H1 (cell line): ENCODE results near the gene SMTNL1. TPM values are rescaled to one million over a fixed set of nuclear protein-coding genes. Genes with fewer than 3 reads are reported as not detected.

Experiments used
- CTCF ChIA-PET: fragments of 300-600 bp; sonication (Branson Sonifier 250); formaldehyde crosslinking; loops from one replicate; lab custom pipeline; 2021; ENCODE audit not compliant: partially characterized antibody; lab: Charles Lee
- POLR2A ChIA-PET: fragments of 300-600 bp; sonication (Branson Sonifier 250); formaldehyde crosslinking; loops from one replicate; lab custom pipeline; 2021; ENCODE audit warnings: inconsistent platforms; ENCODE audit not compliant: partially characterized antibody; lab: Charles Lee
- DNase-seq, 2 experiments: peaks; one replicate each; pipeline versions ENCODE4 v3.0.0 to v3.0.0-alpha.2; 2010 to 2022; ENCODE audit warnings: low spot score in 2 of 2, low read depth in 1 of 2, mixed read lengths in 1 of 2
- FAIRE-seq: peaks from 2 replicates; lab custom pipeline; 2011; peaks lifted over from hg19 to GRCh38; lab: Jason Lieb, UNC
- H2AFZ ChIP-seq: 2 replicates; pipeline ENCODE4 v1.8.1; 2012; ENCODE audit warnings: low read length, inconsistent platforms
- H2AK5ac ChIP-seq: 2 replicates; pipeline ENCODE4 v1.6.1; 2013; ENCODE audit warnings: low read depth, low read length
- H2BK120ac ChIP-seq: replicated peaks from 2 replicates; pipeline ENCODE3; 2013; ENCODE audit warnings: low read depth, low read length, inconsistent platforms
- H2BK12ac ChIP-seq: 2 replicates; pipeline ENCODE4 v1.6.1; 2013; ENCODE audit warnings: low read depth, low read length
- H2BK15ac ChIP-seq: 2 replicates; pipeline ENCODE4 v1.6.1; 2013; ENCODE audit warnings: low read length
- H2BK20ac ChIP-seq: 2 replicates; pipeline ENCODE4 v1.6.1; 2013; ENCODE audit warnings: low read length
- H2BK5ac ChIP-seq: 2 replicates; pipeline ENCODE4 v1.6.1; 2013; ENCODE audit warnings: low read depth, low read length
- H3K14ac ChIP-seq: 2 replicates; pipeline ENCODE4 v1.6.1; 2013; ENCODE audit warnings: inconsistent platforms; ENCODE audit not compliant: insufficient read length
- H3K18ac ChIP-seq: 2 replicates; pipeline ENCODE4 v1.6.1; 2013; ENCODE audit warnings: low read length; ENCODE audit errors: extremely low read depth
- H3K23ac ChIP-seq: 2 replicates; pipeline ENCODE4 v1.6.1; 2013; ENCODE audit warnings: inconsistent platforms; ENCODE audit not compliant: insufficient read length
- H3K23me2 ChIP-seq: 2 replicates; pipeline ENCODE4 v1.6.1; 2013; ENCODE audit warnings: low read depth, low read length
- H3K27ac ChIP-seq: 2 replicates; pipeline ENCODE4 v1.6.1; 2011; ENCODE audit warnings: low read depth, low read length, inconsistent platforms
- H3K27me3 ChIP-seq, 4 experiments: replicated peaks in 1 of 4; 1 replicate in 1 of 4; 2 replicates in 3 of 4; pipeline versions ENCODE4 v1.6.1 to v1.8.1; 2011 to 2013; ENCODE audit warnings: low read length in 3 of 4, mild to moderate bottlenecking in 3 of 4, inconsistent platforms in 2 of 4, mixed read lengths in 2 of 4, moderate library complexity in 1 of 4; ENCODE audit not compliant: control insufficient read depth in 3 of 4, insufficient read depth in 3 of 4; ENCODE audit errors: extremely low read depth in 1 of 4
- H3K36me3 ChIP-seq, 4 experiments: 2 replicates each; pipeline versions ENCODE4 v1.6.1 to v1.8.1; 2011 to 2013; ENCODE audit warnings: mild to moderate bottlenecking in 4 of 4, low read length in 3 of 4, moderate library complexity in 2 of 4, control low read depth in 1 of 4, inconsistent platforms in 1 of 4; ENCODE audit not compliant: insufficient read depth in 4 of 4, control insufficient read depth in 2 of 4
- H3K4ac ChIP-seq: replicated peaks from 2 replicates; pipeline ENCODE3; 2013; ENCODE audit warnings: low read length, low read depth, mixed read lengths, inconsistent platforms; ENCODE audit not compliant: insufficient read length
- H3K4me1 ChIP-seq, 4 experiments: replicated peaks in 1 of 4; 1 replicate in 1 of 4; 2 replicates in 3 of 4; pipeline versions ENCODE4 v1.6.1 to v1.8.1; 2011 to 2013; ENCODE audit warnings: low read length in 3 of 4, inconsistent platforms in 2 of 4, mixed read lengths in 1 of 4; ENCODE audit not compliant: insufficient read depth in 4 of 4, control insufficient read depth in 3 of 4
- H3K4me2 ChIP-seq, 2 experiments: 2 replicates each; pipeline versions ENCODE4 v1.6.1 to v1.8.1; 2011 to 2013; ENCODE audit warnings: low read depth in 2 of 2, low read length in 2 of 2, control low read depth in 1 of 2, inconsistent platforms in 1 of 2, mild to moderate bottlenecking in 1 of 2; ENCODE audit not compliant: insufficient read depth in 1 of 2
- H3K4me3 ChIP-seq, 4 experiments: fragments of 200-600, 300-600 bp in 1 of 4; sonication (generic), shearing (Covaris generic), sonication (Bioruptor Twin) in 1 of 4; 2 replicates each; pipeline versions ENCODE4 v1.5.1 to v1.8.1; 2011 to 2016; ENCODE audit warnings: low read length in 4 of 4, low read depth in 3 of 4, control low read depth in 2 of 4, inconsistent platforms in 2 of 4, mild to moderate bottlenecking in 2 of 4, mixed read lengths in 1 of 4, moderate library complexity in 1 of 4; ENCODE audit not compliant: insufficient read depth in 2 of 4; ENCODE audit errors: extremely low read depth in 1 of 4
- H3K56ac ChIP-seq: replicated peaks from 2 replicates; pipeline ENCODE3; 2013; ENCODE audit warnings: low read depth, mild to moderate bottlenecking, mixed read lengths, low read length, inconsistent platforms; ENCODE audit not compliant: insufficient read length
- H3K79me1 ChIP-seq: 2 replicates; pipeline ENCODE4 v1.6.1; 2013; ENCODE audit warnings: low read depth, low read length, control low read depth
- H3K79me2 ChIP-seq, 2 experiments: 2 replicates each; pipeline versions ENCODE4 v1.6.1 to v1.8.1; 2012 to 2013; ENCODE audit warnings: low read length in 2 of 2, mild to moderate bottlenecking in 2 of 2, inconsistent platforms in 1 of 2; ENCODE audit not compliant: insufficient read depth in 2 of 2, control insufficient read depth in 1 of 2
- H3K9ac ChIP-seq, 4 experiments: replicated peaks in 1 of 4; 1 replicate in 1 of 4; 2 replicates in 3 of 4; pipeline versions ENCODE4 v1.6.1 to v1.8.1; 2011 to 2013; ENCODE audit warnings: low read depth in 3 of 4, low read length in 3 of 4, control low read depth in 2 of 4, mild to moderate bottlenecking in 2 of 4, moderate library complexity in 2 of 4, inconsistent platforms in 1 of 4; ENCODE audit errors: extremely low read depth in 1 of 4
- H3K9me3 ChIP-seq, 2 experiments: 2 replicates each; pipeline versions ENCODE4 v1.6.1 to v1.8.1; 2012 to 2013; ENCODE audit warnings: mild to moderate bottlenecking in 2 of 2, moderate library complexity in 2 of 2, control low read depth in 1 of 2, inconsistent platforms in 1 of 2, low read depth in 1 of 2, low read length in 1 of 2, mixed read lengths in 1 of 2; ENCODE audit not compliant: insufficient read depth in 2 of 2
- H4K20me1 ChIP-seq, 2 experiments: replicated peaks in 1 of 2; 2 replicates each; pipeline versions ENCODE3 to v1.8.1; 2011 to 2013; ENCODE audit warnings: inconsistent platforms in 2 of 2, low read length in 2 of 2, mild to moderate bottlenecking in 1 of 2; ENCODE audit not compliant: insufficient read depth in 2 of 2, control insufficient read depth in 1 of 2
- H4K5ac ChIP-seq: 2 replicates; pipeline ENCODE4 v1.6.1; 2013; ENCODE audit warnings: low read length, low read depth, mixed read lengths, inconsistent platforms; ENCODE audit not compliant: insufficient read length
- H4K8ac ChIP-seq: 2 replicates; pipeline ENCODE4 v1.8.0; 2013; ENCODE audit warnings: mild to moderate bottlenecking, moderate library complexity, low read length, inconsistent platforms; ENCODE audit not compliant: insufficient read depth; ENCODE audit errors: extremely low read depth
- H4K91ac ChIP-seq: replicated peaks from 2 replicates; pipeline ENCODE3; 2013; ENCODE audit warnings: low read length, mixed read lengths, inconsistent platforms; ENCODE audit not compliant: insufficient read length
- ATF2 ChIP-seq: IDR thresholded peaks from 2 replicates; pipeline ENCODE4 v1.6.1; 2012; ENCODE audit warnings: low read length, inconsistent platforms
- CTBP2 ChIP-seq: IDR thresholded peaks from 2 replicates; pipeline ENCODE4 v1.7.0; 2011; ENCODE audit warnings: borderline replicate concordance, mild to moderate bottlenecking, moderate library complexity, mixed read lengths, low read length; ENCODE audit not compliant: insufficient read depth, insufficient read length
- FOSL1 ChIP-seq: IDR thresholded peaks from 2 replicates; pipeline ENCODE4 v1.6.1; 2011; ENCODE audit warnings: mild to moderate bottlenecking, low read depth, low read length, moderate library complexity; ENCODE audit not compliant: insufficient read depth
- HDAC2 ChIP-seq, 2 experiments: fragments of 300-600 bp in 1 of 2; sonication (generic) in 1 of 2; IDR thresholded peaks; 2 replicates each; pipeline ENCODE4 v1.6.1; 2011 to 2012; ENCODE audit warnings: low read depth in 2 of 2, low read length in 2 of 2, mild to moderate bottlenecking in 2 of 2, moderate library complexity in 2 of 2, borderline replicate concordance in 1 of 2, inconsistent platforms in 1 of 2
- JUN ChIP-seq: IDR thresholded peaks from 2 replicates; pipeline ENCODE4 v1.6.1; 2011; ENCODE audit warnings: low read depth, mild to moderate bottlenecking, improper control_type of control experiment, low read length
- KDM4A ChIP-seq: IDR thresholded peaks from one replicate; pipeline ENCODE4 v1.7.1; 2012; ENCODE audit warnings: low read depth, mild to moderate bottlenecking, moderate library complexity, low read length, inconsistent platforms; ENCODE audit not compliant: severe bottlenecking
- NRF1 ChIP-seq: IDR thresholded peaks from 2 replicates; pipeline ENCODE4 v1.6.1; 2011; ENCODE audit warnings: mild to moderate bottlenecking, low read depth, low read length, improper control_type of control experiment
- RAD21 ChIP-seq, 2 experiments: IDR thresholded peaks in 1 of 2; conservative IDR thresholded peaks in 1 of 2; 2 replicates each; pipeline ENCODE4 v1.6.1; 2011; ENCODE audit warnings: low read depth in 2 of 2, low read length in 2 of 2, improper control_type of control experiment in 1 of 2, inconsistent platforms in 1 of 2, mild to moderate bottlenecking in 1 of 2, moderate library complexity in 1 of 2
- SIN3A ChIP-seq, 2 experiments: IDR thresholded peaks in 1 of 2; conservative IDR thresholded peaks in 1 of 2; 2 replicates each; pipeline ENCODE4 v1.6.1; 2011 to 2012; ENCODE audit warnings: low read length in 2 of 2, improper control_type of control experiment in 1 of 2, low read depth in 1 of 2, mild to moderate bottlenecking in 1 of 2
- WGBS, 2 experiments: shearing (Covaris generic) in 1 of 2; methylation state at CpG; one replicate each; pipeline versions ENCODE4 v1.1.6 to v1.1.7; 2013 to 2015; ENCODE audit warnings: low lambda C conversion rate in 2 of 2, mixed read lengths in 2 of 2, inconsistent platforms in 1 of 2, low coverage in 1 of 2, missing lambda C conversion rate in 1 of 2; ENCODE audit not compliant: insufficient replicate concordance in 2 of 2, insufficient coverage in 1 of 2, insufficient read length in 1 of 2; ENCODE audit errors: extremely low coverage in 1 of 2, missing lambda C conversion rate in 1 of 2; 5-methylcytosine and 5-hydroxymethylcytosine counted together
- polyA plus RNA-seq, 7 experiments: library from polyadenylated mRNA; depleted of rRNA in 3 of 7; stranded (reverse) in 5 of 7; unstranded in 2 of 7; fragments of >200 nt in 5 of 7; fragments of 200-250 nt in 2 of 7; gene quantifications; 1 replicate in 5 of 7; 2 replicates in 1 of 7; 4 replicates in 1 of 7; pipeline versions ENCODE4 v1.2.1 to v1.2.3, GENCODE V29; 2011 to 2013; ENCODE audit warnings: missing spikeins in 2 of 7, mixed read lengths in 2 of 7
- total RNA-seq: library from RNA; stranded (reverse); fragmentation: NEBNext Ultra II Directional; extraction: Animal tissue kit (Norgen Biotek cat#: 25700); gene quantifications from 2 replicates; pipeline ENCODE4 v1.2.1, GENCODE V29; 2021

Gene SMTNL1
- total and polyA plus RNA-seq, 2 of the 8 experiments (the other 6 are each of a cell fraction or from before 2014, with no cell fraction given): 0.18 TPM; not detected in 1

GRCh38 chr11:57539342-57539741 lies 1.9 kb downstream of the SMTNL1 start:
- Histone ChIP-seq H2BK20ac (no peak overlapping the region), H4K5ac (no peak overlapping the region), H2AFZ (no peak overlapping the region), H4K8ac (no peak overlapping the region), H3K9me3 (no peaks in the 10 kb centered on the region), H2BK12ac (no peak overlapping the region), H3K18ac (no peak overlapping the region), H3K79me2 (no peaks in the 10 kb centered on the region), H3K23ac (no peak overlapping the region), H2BK120ac (no peak overlapping the region), H3K4ac (no peak overlapping the region), H2BK15ac (no peak overlapping the region), H3K4me3 (no peak overlapping the region), H3K23me2 (peaks cover 2% of the 10 kb centered on the region; the same call in 1 of the 2 replicates), H4K91ac (no peak overlapping the region), H3K14ac (no peak overlapping the region), H4K20me1 (no peaks in the 10 kb centered on the region), H3K27ac (no peak overlapping the region), H3K27me3 (no peaks in the 10 kb centered on the region), H2BK5ac (no peak overlapping the region), H3K79me1 (no peaks in the 10 kb centered on the region), H2AK5ac (no peak overlapping the region), H3K9ac (no peak overlapping the region), H3K56ac (no peak overlapping the region), H3K4me1 (peaks cover 3 to 27% (median 17%) of the 10 kb centered on the region in 4 experiments), H3K36me3 (no peaks in the 10 kb centered on the region), H3K4me2 (no peak overlapping the region)
- TF ChIP-seq FOSL1 (no peak), CTBP2 (no peak), SIN3A (conservative IDR thresholded peaks at IDR 0.05 in 1 of 2, IDR thresholded peaks at IDR 0.05 in 1 of 2; ENCODE audit: low read depth in 1 of 2, low read length in 2 of 2) (no peak), ATF2 (no peak), RAD21 (IDR thresholded peaks at IDR 0.05 in 1 of 2, conservative IDR thresholded peaks at IDR 0.05 in 1 of 2; ENCODE audit: low read depth in 2 of 2, low read length in 2 of 2) (no peak), JUN (no peak), HDAC2 (IDR thresholded peaks at IDR 0.05; ENCODE audit: borderline replicate concordance in 1 of 2, low read depth in 2 of 2, low read length in 2 of 2) (no peak), KDM4A (no peak), NRF1 (no peak)
- FAIRE-seq: no peak
- ChIA-PET POLR2A (interaction anchor here (0.6 to 4.2 kb wide), 9 partner anchors 9 to 107 kb away, joined by 3 to 23 read pairs (median 4); partner anchors contain the start of genes TIMM10 and UBE2L6), CTCF (interaction anchor here (0.7 to 2.2 kb wide), 7 partner anchors 11 to 101 kb away, joined by 3 to 6 read pairs (median 4); no protein-coding TSS in a partner anchor)
- DNase-seq: no peak
- WGBS, 2 experiments: 79% methylated on average over 1 of the region's 1 CpG; no CpG with 5 or more reads in 1 of the 2 experiments
